BLaER1 treated with 17β-estradiol and CSF1 and Interleukin-3, amounts not matched to agents 10 nM and 100 nM (cell line): ENCODE measurements around the gene KDM6A.

Experiments used
- H3K27ac ChIP-seq, 11 experiments: shearing (Covaris generic); formaldehyde crosslinking; 2 replicates each; pipeline ENCODE4 v1.8.1; 2022
- H3K27me3 ChIP-seq, 11 experiments: shearing (Covaris generic); formaldehyde crosslinking; 2 replicates each; pipeline ENCODE4 v1.8.1; 2022
- H3K36me3 ChIP-seq, 11 experiments: shearing (Covaris generic); formaldehyde crosslinking; 2 replicates each; pipeline ENCODE4 v1.8.1; 2022
- H3K4me1 ChIP-seq, 10 experiments: shearing (Covaris generic); formaldehyde crosslinking; 2 replicates each; pipeline ENCODE4 v1.8.1; 2022
- H3K4me2 ChIP-seq, 11 experiments: shearing (Covaris generic); formaldehyde crosslinking; 2 replicates each; pipeline ENCODE4 v1.8.1; 2022
- H3K4me3 ChIP-seq, 10 experiments: shearing (Covaris generic); formaldehyde crosslinking; 2 replicates each; pipeline ENCODE4 v1.8.1; 2022
- H3K9ac ChIP-seq, 11 experiments: shearing (Covaris generic); formaldehyde crosslinking; 2 replicates each; pipeline ENCODE4 v1.8.1; 2022
- H3K9me3 ChIP-seq, 11 experiments: shearing (Covaris generic); formaldehyde crosslinking; replicated peaks in 1 of 11; 2 replicates each; pipeline ENCODE4 v1.8.1; 2022
- H4K20me1 ChIP-seq, 11 experiments: shearing (Covaris generic); formaldehyde crosslinking; 2 replicates each; pipeline ENCODE4 v1.8.1; 2022
- Cebpa-rat ChIP-seq, 11 experiments: shearing (Covaris generic); IDR thresholded peaks; 2 replicates each; pipeline ENCODE4 v1.8.1; 2022

KDM6A gene

GRCh38 chrX:45001048-45001447 lies 128.1 kb downstream of the KDM6A start:
- Histone ChIP-seq H3K27ac (no peak overlapping the region), H3K27me3 (no peaks in the 10 kb centered on the region), H3K4me3 (no peak overlapping the region), H3K9ac (no peak overlapping the region), H3K4me1 (peaks cover 0 to 59% (median 18%) of the 10 kb centered on the region in 10 experiments; a peak in 15 of 20 replicates), H3K4me2 (peak overlapping the region in 5 of 11 experiments; percentile 4 to 63 (median 15); a peak in 7 of 22 replicates), H3K9me3 (peaks cover 18 to 62% (median 29%) of the 10 kb centered on the region in 11 experiments), H3K36me3 (peaks cover 14 to 73% (median 52%) of the 10 kb centered on the region in 11 experiments), H4K20me1 (peaks cover 22 to 67% (median 47%) of the 10 kb centered on the region in 11 experiments; a peak in 18 of 22 replicates)
- TF ChIP-seq Cebpa-rat (IDR thresholded peaks at IDR 0.05) = no peak

DNA sequence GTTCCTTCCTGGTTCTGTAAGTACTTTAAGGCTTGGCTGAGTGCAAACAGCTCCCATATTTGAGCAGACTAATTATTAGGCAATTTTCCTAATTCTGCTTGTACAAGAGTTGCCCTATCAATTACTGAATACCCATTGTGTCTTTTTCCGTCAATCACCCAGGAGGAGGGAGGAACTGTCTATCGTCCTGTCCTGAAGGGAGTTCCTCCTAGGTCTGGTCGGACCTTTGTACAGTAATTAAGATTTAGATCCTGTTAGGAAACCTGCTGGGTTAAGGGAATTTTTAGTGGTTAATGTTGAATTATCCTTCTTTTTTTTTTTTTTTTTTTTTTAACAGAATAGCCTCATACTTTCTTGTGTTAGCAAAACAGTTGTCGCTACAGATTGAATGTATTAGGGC lies 130.1 kb downstream of the KDM6A start:
- no peak for TF ChIP-seq Cebpa-rat (IDR thresholded peaks at IDR 0.05)
- Histone ChIP-seq H3K27me3 (no peaks in the 10 kb centered on the region), H3K9me3 (peaks cover 28 to 77% (median 47%) of the 10 kb centered on the region in 11 experiments), H3K27ac (no peak overlapping the region), H3K9ac (no peak overlapping the region), H4K20me1 (peaks cover 8 to 59% (median 32%) of the 10 kb centered on the region in 11 experiments; a peak in 16 of 22 replicates), H3K4me2 (no peak overlapping the region), H3K4me3 (no peak overlapping the region), H3K36me3 (peaks cover 24 to 75% (median 57%) of the 10 kb centered on the region in 11 experiments), H3K4me1 (peaks cover 0 to 50% (median 8%) of the 10 kb centered on the region in 10 experiments; a peak in 12 of 20 replicates)

DNA sequence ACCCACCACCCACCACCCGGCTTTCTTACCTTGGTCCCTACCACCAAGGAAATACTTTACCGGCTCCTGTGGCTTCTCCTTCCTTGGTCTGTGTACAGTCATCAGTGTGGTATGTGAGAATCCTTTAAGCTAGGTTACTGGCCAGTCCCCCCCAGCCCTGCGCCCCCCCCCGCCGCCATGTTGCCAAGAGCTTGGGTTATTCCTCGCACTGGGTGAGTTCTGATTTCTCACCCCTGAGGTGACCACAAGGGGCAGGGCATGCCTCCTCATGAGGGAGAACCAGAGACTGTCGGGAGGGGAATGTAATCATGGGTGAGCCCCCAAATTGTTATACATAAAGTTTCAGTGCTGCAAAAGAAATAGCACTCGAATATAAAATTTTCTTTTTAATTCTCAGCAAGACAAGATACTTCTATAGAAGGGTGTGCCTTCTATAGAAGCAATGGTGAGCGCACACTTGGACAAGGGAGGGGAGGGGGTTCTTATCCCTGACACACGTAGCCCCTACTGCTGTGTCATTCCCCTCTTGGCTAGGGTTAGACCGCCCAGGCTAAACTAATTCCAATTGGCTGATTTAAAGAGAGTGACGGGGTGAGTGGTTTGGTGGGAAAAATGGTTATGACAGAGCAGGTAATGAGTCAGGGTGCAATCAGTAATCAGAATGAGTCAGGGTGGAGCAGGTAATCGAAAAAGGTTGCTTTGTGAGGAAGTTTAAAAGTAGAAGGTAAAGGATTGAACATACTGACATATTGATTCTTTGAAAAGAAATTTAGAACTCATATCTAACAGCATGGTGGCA lies 133.2 kb downstream of the KDM6A start:
- no peak overlapping the region for H3K27ac ChIP-seq
- TF ChIP-seq Cebpa-rat (IDR thresholded peaks at IDR 0.05) = no peak
- peaks cover 28 to 62% (median 45%) of the 10 kb centered on the region in 11 experiments for H3K9me3 ChIP-seq
- H4K20me1 ChIP-seq = peaks cover 6 to 62% (median 27%) of the 10 kb centered on the region in 11 experiments; a peak in 17 of 22 replicates
- no peak overlapping the region for H3K4me2 ChIP-seq
- H3K4me1 ChIP-seq = peaks cover 0 to 31% (median 7%) of the 10 kb centered on the region in 10 experiments; a peak in 12 of 20 replicates
- no peak overlapping the region for H3K9ac ChIP-seq
- H3K27me3 ChIP-seq = no peaks in the 10 kb centered on the region
- H3K4me3 ChIP-seq = peak overlapping the region in 1 of 10 experiments; percentile 15; a peak in 1 of 20 replicates
- H3K36me3 ChIP-seq = peaks cover 29 to 79% (median 49%) of the 10 kb centered on the region in 11 experiments

DNA sequence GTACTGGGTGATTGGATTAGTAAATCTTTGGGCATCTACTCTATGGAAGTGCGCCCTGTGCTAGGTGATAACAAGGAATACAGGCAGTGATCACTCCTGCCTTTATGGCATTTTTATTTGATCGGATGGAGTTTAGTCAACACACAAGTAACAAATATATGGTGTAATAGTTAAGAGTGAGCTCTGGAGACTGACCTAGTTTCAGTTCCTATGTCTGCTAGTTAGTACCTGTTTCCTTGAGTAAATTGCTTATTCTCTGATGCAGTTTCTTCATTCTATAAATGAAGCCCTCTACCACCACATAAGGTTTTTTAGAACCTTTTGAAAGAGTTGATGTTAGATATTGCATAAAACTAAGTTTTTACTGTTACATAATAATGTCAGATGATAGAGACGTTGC lies 134.6 kb downstream of the KDM6A start:
- peak overlapping the region in 1 of 11 experiments; percentile 20; a peak in 2 of 22 replicates for H3K4me2 ChIP-seq
- no peak overlapping the region for H3K4me3 ChIP-seq
- peaks cover 0 to 64% (median 30%) of the 10 kb centered on the region in 11 experiments; a peak in 12 of 22 replicates for H4K20me1 ChIP-seq
- H3K27ac ChIP-seq = peak overlapping the region in 1 of 11 experiments; percentile 24; a peak in 1 of 22 replicates
- peaks cover 28 to 55% (median 45%) of the 10 kb centered on the region in 11 experiments for H3K9me3 ChIP-seq
- peaks cover 42 to 93% (median 63%) of the 10 kb centered on the region in 11 experiments for H3K36me3 ChIP-seq
- peaks cover 0 to 18% (median 0%) of the 10 kb centered on the region in 10 experiments; a peak in 6 of 20 replicates for H3K4me1 ChIP-seq
- H3K9ac ChIP-seq = no peak overlapping the region
- TF ChIP-seq Cebpa-rat (IDR thresholded peaks at IDR 0.05) = no peak
- no peaks in the 10 kb centered on the region for H3K27me3 ChIP-seq

- no peak overlapping the region for H3K9ac ChIP-seq
- no peak for TF ChIP-seq Cebpa-rat (IDR thresholded peaks at IDR 0.05)
- H3K27ac ChIP-seq = no peak overlapping the region
- H3K4me3 ChIP-seq = no peak overlapping the region
- H3K36me3 ChIP-seq = peaks cover 45 to 94% (median 64%) of the 10 kb centered on the region in 11 experiments
- no peak overlapping the region for H3K4me2 ChIP-seq
- H4K20me1 ChIP-seq = peaks cover 13 to 77% (median 46%) of the 10 kb centered on the region in 11 experiments; a peak in 19 of 22 replicates
- peaks cover 0 to 16% (median 0%) of the 10 kb centered on the region in 10 experiments; a peak in 6 of 20 replicates for H3K4me1 ChIP-seq
- H3K9me3 ChIP-seq = peaks cover 23 to 41% (median 30%) of the 10 kb centered on the region in 11 experiments
- no peaks in the 10 kb centered on the region for H3K27me3 ChIP-seq
Measured at GRCh38 chrX:45009371-45010000, 136.5 kb downstream of the KDM6A start.

DNA sequence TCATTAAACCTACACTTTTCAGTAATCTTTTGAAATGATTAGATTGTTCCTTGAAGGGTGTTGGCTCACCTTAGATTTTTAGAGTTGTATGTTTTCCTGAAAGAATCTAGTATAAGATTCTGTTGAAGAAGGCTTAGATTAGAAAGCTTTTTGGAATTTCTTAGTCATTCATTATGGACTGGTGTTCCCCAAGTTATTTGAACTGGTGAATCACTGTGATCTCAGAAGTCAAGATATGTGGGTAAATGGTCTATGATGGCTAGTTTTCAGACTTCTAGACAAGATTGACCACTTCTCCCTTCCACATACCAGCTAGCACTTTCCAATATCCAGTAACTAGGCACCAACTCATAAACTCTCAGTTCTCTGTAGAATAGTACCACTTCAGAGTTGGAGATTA lies 138.1 kb downstream of the KDM6A start:
- peaks cover 36 to 89% (median 62%) of the 10 kb centered on the region in 11 experiments for H3K36me3 ChIP-seq
- H3K9me3 ChIP-seq = peaks cover 9 to 25% (median 15%) of the 10 kb centered on the region in 11 experiments
- no peak overlapping the region for H3K9ac ChIP-seq
- H4K20me1 ChIP-seq = peaks cover 25 to 90% (median 63%) of the 10 kb centered on the region in 11 experiments; a peak in 19 of 22 replicates
- no peak overlapping the region for H3K4me3 ChIP-seq
- H3K4me1 ChIP-seq = peaks cover 0 to 16% (median 0%) of the 10 kb centered on the region in 10 experiments; a peak in 6 of 20 replicates
- no peak overlapping the region for H3K27ac ChIP-seq
- TF ChIP-seq Cebpa-rat (IDR thresholded peaks at IDR 0.05) = no peak
- H3K27me3 ChIP-seq = no peaks in the 10 kb centered on the region
- no peak overlapping the region for H3K4me2 ChIP-seq

DNA sequence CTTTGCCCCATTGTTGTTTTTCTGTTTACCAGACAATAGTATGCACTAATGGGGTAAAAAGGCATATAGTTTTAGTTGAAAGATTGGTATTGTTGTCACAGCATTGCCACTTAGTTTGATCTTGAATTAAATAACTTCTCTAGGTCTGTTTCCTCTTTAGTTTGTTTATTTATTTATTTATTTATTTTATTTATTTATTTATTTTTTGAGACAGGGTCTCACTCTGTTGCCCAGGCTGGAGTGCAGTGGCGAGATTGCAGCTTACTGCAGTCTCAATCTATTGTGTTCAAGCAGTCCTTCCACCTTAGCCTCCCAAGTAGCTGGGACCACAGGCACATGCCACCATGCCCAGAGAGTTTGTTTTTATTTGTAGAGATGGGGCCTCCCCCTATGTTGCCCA lies 138.6 kb downstream of the KDM6A start:
- peaks cover 32 to 84% (median 57%) of the 10 kb centered on the region in 11 experiments for H3K36me3 ChIP-seq
- H3K27me3 ChIP-seq = no peaks in the 10 kb centered on the region
- no peak overlapping the region for H3K27ac ChIP-seq
- peaks cover 5 to 20% (median 11%) of the 10 kb centered on the region in 11 experiments for H3K9me3 ChIP-seq
- H3K4me3 ChIP-seq = no peak overlapping the region
- no peak overlapping the region for H3K9ac ChIP-seq
- H4K20me1 ChIP-seq = peaks cover 25 to 95% (median 67%) of the 10 kb centered on the region in 11 experiments; a peak in 19 of 22 replicates
- no peak for TF ChIP-seq Cebpa-rat (IDR thresholded peaks at IDR 0.05)
- H3K4me2 ChIP-seq = no peak overlapping the region
- H3K4me1 ChIP-seq = peaks cover 0 to 16% (median 0%) of the 10 kb centered on the region in 10 experiments; a peak in 6 of 20 replicates

GRCh38 chrX:45017946-45018345 lies 145.0 kb downstream of the KDM6A start:
- Histone ChIP-seq H3K4me2 (no peak overlapping the region), H4K20me1 (peaks cover 23 to 99% (median 74%) of the 10 kb centered on the region in 11 experiments; a peak in 20 of 22 replicates), H3K36me3 (peaks cover 19 to 80% (median 56%) of the 10 kb centered on the region in 11 experiments; a peak in 21 of 22 replicates), H3K4me3 (no peak overlapping the region), H3K4me1 (0 out of 20 replicates have a peak, but pooled peaks cover 0 to 4% (median 0%) of the 10 kb centered on the region in 10 experiments), H3K9me3 (no peaks in the 10 kb centered on the region), H3K9ac (no peak overlapping the region), H3K27ac (no peak overlapping the region), H3K27me3 (no peaks in the 10 kb centered on the region)
- TF ChIP-seq Cebpa-rat (IDR thresholded peaks at IDR 0.05) = no peak; a peak in 1 of 22 replicates
